Measurements from ENCODE around the gene ACTN4. TPM values are rescaled to one million over a fixed set of nuclear protein-coding genes. Genes with fewer than 3 reads are reported as not detected.

Gene ACTN4
- total and polyA plus RNA-seq, 12 donors = 148 to 773 (median 558) TPM

GRCh38 chr19:38712161-38712748 is 64.8 kb downstream of the ACTN4 start:
- TF ChIP-seq, protein P1, sequence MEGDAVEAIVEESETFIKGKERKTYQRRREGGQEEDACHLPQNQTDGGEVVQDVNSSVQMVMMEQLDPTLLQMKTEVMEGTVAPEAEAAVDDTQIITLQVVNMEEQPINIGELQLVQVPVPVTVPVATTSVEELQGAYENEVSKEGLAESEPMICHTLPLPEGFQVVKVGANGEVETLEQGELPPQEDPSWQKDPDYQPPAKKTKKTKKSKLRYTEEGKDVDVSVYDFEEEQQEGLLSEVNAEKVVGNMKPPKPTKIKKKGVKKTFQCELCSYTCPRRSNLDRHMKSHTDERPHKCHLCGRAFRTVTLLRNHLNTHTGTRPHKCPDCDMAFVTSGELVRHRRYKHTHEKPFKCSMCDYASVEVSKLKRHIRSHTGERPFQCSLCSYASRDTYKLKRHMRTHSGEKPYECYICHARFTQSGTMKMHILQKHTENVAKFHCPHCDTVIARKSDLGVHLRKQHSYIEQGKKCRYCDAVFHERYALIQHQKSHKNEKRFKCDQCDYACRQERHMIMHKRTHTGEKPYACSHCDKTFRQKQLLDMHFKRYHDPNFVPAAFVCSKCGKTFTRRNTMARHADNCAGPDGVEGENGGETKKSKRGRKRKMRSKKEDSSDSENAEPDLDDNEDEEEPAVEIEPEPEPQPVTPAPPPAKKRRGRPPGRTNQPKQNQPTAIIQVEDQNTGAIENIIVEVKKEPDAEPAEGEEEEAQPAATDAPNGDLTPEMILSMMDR (IDR thresholded peaks at IDR 0.05) = no peak
- no peak for TF ChIP-seq POLR2A (IDR thresholded peaks at IDR 0.05)
- Histone ChIP-seq H3K4me1 (replicated peaks in 1 of 2) (peaks cover 60 to 80% of the 10 kb centered on the region in 2 donors), H3K27ac (peak overlapping the region; percentile 49 to 93 (median 82)), H3K4me3 (no peak overlapping the region), H3K36me3 (replicated peaks in 1 of 2) (peaks cover 0 to 91% of the 10 kb centered on the region in 2 donors), H3K27me3 (no peaks in the 10 kb centered on the region), H3K9me3 (replicated peaks in 1 of 3) (no peaks in the 10 kb centered on the region)
- 70 to 90% (median 78%) methylated on average over 8 to 15 of the region's 15 CpGs for WGBS, 4 donors
- no peak for DNase-seq
- intact Hi-C loops (cut with DNase I) = no loop called here

DNA sequence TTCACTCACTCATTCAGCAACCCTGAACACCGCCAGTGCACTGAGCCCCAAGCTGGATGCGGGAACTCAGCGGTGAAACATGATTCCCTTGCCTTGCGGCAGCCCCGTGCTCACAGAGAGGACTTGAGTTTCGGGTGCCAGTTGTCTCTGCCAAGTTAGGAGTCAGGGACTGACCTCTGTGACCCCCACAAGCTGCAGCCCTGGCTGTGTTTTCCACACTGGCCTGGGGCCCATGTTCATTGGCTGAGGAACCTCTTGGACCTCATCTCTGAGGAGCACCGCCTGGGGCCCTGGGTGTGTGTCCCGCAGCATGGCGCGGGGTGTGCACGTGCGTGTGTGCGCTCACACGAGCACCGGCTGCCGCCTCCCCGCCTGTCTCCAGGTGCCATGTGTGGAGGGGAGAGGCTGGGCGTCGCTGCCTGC is 65.8 kb downstream of the ACTN4 start:
- intact Hi-C loops (cut with DNase I) = no loop called here
- TF ChIP-seq, protein P1 (IDR thresholded peaks at IDR 0.05) = no peak
- TF ChIP-seq POLR2A (IDR thresholded peaks at IDR 0.05) = peak in 1 of 2 donors; percentile 49
- Histone ChIP-seq H3K4me3 (no peak overlapping the region), H3K4me1 (replicated peaks in 1 of 2) (peaks cover 53 to 70% of the 10 kb centered on the region in 2 donors), H3K27ac (peak overlapping the region; percentile 25 to 93 (median 82)), H3K36me3 (replicated peaks in 1 of 2) (peaks cover 0 to 91% of the 10 kb centered on the region in 2 donors), H3K9me3 (replicated peaks in 1 of 3) (no peaks in the 10 kb centered on the region), H3K27me3 (no peaks in the 10 kb centered on the region)
- WGBS, 4 donors = 35 to 58% (median 46%) methylated on average over 14 to 19 of the region's 19 CpGs
- DNase-seq = peak in 6 of 7 donors; percentile 82 to 93 (median 90)

DNA sequence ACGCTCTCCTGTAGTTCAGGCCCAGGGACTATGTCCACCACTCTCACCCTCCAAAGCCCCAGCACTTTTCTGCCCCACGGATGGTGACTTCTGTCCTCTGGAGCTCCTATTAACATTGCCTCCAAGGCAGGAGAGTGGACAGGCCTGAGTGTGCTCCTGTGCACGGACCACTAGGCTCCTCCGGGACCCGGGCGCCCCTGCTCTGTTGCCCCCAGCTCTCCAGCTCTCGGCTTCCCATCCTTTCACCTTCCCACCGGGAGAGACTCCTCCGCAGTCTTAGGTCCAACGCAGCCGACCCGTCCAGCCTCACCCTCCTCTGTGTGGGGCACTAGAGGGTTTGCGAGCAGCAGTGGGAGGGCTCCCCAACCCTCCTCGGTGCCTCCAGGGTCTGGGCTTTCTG is 66.4 kb downstream of the ACTN4 start:
- intact Hi-C loops (cut with DNase I) = no loop called here
- Histone ChIP-seq H3K9me3 (replicated peaks in 1 of 3) (no peaks in the 10 kb centered on the region), H3K36me3 (replicated peaks in 1 of 2) (peaks cover 0 to 91% of the 10 kb centered on the region in 2 donors), H3K27ac (peak overlapping the region in 4 of 5 donors; percentile 25 to 93 (median 86)), H3K27me3 (no peaks in the 10 kb centered on the region), H3K4me1 (replicated peaks in 1 of 2) (peaks cover 50 to 63% of the 10 kb centered on the region in 2 donors), H3K4me3 (no peak overlapping the region)
- DNase-seq = no peak
- WGBS, 4 donors = 81 to 91% (median 83%) methylated on average over 13 to 14 of the region's 14 CpGs
- TF ChIP-seq POLR2A (IDR thresholded peaks at IDR 0.05) = no peak
- TF ChIP-seq, protein P1 (IDR thresholded peaks at IDR 0.05) = no peak

GRCh38 chr19:38714354-38714778 is 66.9 kb downstream of the ACTN4 start:
- no peaks in the 10 kb centered on the region for H3K9me3 ChIP-seq (replicated peaks in 1 of 3)
- no peaks in the 10 kb centered on the region for H3K27me3 ChIP-seq
- 46 to 60% (median 53%) methylated on average over 2 to 14 of the region's 14 CpGs for WGBS, 4 donors
- peak in 5 of 7 donors; percentile 55 to 77 (median 74) for DNase-seq
- no peak overlapping the region for H3K4me3 ChIP-seq
- peaks cover 0 to 91% of the 10 kb centered on the region in 2 donors for H3K36me3 ChIP-seq (replicated peaks in 1 of 2)
- intact Hi-C loops (cut with DNase I) = no loop called here
- peaks cover 46 to 58% of the 10 kb centered on the region in 2 donors for H3K4me1 ChIP-seq (replicated peaks in 1 of 2)
- peak overlapping the region in 4 of 5 donors; percentile 25 to 93 (median 86) for H3K27ac ChIP-seq
- TF ChIP-seq, protein P1 (IDR thresholded peaks at IDR 0.05) = no peak
- TF ChIP-seq POLR2A (IDR thresholded peaks at IDR 0.05) = no peak
